Ramos (cell line): ENCODE data around the gene OPRL1.

ENCODE experiments used
- in situ Hi-C: fragments of 300-500 bp; cut with MboI; formaldehyde crosslinking; loops from one replicate; pipeline ENCODE4 v1.14.3; 2022; ENCODE audit warnings: low sequenced_read_pairs; ENCODE audit not compliant: unreplicated experiment

Gene OPRL1

DNA sequence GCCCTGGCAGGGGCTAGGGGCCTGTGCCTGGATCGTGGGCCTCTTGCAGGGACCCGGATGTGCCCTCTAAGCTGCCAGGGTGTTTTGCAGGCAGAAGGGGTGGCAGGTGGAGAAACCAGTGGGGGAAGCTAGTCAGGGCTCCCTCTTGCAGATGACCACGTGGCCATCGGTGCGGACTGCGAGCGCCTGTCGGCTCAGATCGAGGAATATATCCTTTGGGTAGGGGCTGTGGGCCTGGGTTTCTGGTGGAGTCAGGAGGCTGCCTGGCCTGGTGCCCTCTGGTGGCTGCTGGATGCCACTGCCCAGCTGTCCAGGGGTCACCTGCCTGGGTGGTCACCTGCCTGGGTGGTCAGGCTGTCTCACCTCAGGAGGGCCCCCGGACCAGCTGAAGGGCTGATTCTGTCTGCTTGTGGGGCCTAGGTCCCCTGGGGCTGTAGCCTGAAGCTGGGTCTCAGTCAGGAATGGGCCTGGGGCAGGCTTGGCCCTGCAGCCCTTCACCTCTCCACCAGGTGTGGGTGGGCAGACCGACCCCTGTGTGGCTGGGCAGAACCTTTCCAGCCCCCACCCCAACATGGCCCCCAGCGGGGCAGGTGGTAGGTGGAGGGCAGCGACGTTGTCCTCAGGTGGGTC, 10.2 kb upstream of the OPRL1 start:
- in situ Hi-C loops, result no loop called here

- in situ Hi-C loops, result no loop called here
These were observed 9.5 kb upstream of the OPRL1 start for GRCh38 chr20:64070244-64070993.

GRCh38 chr20:64071341-64072332, 8.2 kb upstream of the OPRL1 start:
- in situ Hi-C loops, result no loop called here

GRCh38 chr20:64072498-64073063, 7.3 kb upstream of the OPRL1 start:
- in situ Hi-C loops, result no loop called here

DNA sequence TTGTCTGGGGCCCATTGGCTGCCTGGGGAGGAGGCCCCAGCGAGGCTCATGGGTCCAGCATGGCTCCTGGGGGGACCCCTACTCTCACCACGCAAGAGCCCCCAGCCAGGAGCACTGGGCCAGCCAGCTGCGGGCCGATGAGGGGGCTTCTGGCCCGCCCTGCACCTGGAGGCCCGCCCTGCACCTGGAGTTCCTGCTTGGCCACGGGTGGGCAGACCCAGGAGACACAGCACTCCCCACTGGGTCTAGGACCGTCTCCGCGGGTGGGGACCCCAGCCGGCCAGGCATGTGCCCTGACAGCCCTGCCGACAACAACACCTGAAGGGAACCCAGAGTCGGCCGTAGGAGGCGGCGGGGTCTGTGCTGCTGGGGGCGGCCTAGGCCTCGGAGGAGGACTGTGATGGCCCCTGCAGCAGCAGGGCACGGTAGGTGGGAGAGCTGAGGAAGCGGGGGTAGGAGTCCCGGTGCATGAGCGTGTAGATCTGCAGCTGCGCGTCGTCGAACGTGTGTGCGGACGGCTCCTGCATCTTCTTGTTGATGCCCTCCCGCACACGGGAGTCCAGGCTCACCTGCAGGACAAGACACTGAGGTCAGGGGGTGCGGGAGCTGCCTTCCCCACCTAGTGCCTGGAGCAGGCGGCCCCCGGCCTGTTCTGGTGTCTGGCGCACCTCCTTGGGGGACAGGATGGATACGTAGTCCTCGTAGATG, 6.3 kb upstream of the OPRL1 start:
- in situ Hi-C loops, result no loop called here

GRCh38 chr20:64074184-64074789, 5.6 kb upstream of the OPRL1 start:
- in situ Hi-C loops, result no loop called here

DNA sequence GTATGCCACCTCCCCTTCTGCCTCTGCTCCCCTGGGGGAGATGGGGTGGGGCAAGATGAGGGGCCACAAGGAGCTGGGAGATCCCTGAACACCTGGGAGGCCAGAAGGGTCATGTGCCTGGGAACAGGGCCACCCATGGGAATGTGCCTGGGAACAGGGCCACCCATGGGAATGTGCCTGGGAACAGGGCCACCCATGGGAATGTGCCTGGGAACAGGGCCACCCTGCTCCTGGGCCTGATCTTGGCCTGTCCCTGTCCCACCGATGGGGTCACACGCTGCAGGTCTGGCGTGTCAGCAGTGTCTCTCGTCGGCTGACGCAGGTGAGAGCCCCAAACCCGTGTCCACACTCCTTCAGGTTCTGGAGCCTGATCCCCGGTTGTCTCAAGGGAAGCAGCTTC, 4.9 kb upstream of the OPRL1 start:
- in situ Hi-C loops, result no loop called here

DNA sequence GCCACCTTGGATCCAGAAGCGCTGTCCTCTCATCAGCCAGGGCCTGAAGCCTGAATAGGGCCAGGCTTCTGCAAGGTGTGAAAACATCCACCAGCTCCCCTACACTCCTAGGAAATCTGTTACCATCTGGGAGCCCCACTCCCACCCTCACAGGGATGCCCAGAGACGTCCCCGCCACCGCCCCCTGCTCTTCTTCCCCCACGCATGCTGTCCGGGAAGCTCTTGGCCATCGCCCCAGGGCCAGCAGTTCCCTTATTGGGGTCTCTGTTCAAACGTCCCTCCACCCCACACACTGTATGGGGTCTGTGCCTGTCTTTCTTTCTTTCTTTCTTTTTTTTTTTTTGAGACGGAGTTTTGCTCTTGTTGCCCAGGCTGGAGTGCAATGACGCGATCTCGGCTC, 4.3 kb upstream of the OPRL1 start:
- in situ Hi-C loops, result no loop called here

DNA sequence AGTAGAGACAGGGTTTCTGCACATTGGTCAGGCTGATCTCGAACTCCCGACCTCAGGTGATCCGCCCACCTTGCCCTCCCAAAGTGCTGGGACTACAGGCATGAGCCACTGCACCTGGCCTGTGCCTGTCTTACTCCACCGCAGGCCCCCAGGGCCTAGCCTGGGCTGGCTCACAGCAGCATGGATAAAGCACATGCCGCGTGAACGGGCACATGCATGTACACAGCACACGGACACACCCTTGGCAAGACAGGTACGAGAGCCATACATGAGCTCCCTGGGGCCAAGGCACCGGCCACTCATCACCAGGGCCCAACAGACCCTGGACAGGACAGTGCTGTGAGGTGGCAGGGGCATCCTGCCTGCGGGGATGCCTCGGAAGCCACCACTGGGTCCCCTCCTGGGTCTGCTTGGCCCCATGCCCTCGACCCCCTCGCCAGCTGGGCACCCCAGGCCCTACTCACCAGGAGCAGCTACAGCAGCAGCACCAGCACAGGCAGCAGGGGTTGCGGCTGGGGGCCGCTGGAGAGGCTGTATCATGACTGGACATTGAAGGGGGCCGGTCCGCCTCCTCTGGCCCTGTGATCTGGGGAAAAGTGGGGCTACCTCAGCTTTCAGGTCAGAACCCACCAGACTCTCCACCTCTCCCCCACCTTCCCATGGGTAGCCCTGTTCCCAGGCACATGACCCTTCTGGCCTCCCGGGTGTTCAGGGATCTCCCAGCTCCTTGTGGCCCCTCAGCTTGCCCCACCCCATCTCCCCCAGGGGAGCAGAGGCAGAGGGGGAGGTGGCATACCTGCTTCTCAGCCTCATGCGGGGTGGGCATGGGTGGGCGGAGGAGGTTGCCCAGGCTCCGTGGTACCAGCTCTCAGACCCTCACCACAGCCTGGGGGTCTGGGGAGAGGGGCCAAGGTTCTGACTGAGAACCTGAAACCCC, 3.6 kb upstream of the OPRL1 start:
- in situ Hi-C loops, result no loop called here

- in situ Hi-C loops, result no loop called here
These were observed 2.8 kb upstream of the OPRL1 start for GRCh38 chr20:64077094-64077493.

DNA sequence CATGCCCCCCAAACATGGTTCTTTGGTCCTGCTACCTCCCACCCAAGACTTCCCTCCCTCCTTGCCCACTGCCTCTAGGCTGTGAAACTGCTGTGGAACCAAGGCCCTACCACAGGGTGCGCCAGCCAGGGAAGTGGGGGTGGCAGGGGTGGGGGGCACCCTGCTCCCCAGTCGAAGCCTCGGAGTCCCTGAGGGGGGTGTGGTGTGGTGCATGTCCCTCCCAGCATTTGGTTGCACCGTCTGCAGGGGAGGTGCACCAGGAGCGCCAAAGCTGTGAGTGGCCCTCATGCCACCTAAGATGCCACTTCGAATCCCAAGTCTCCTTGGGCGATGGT, 2.4 kb upstream of the OPRL1 start:
- in situ Hi-C loops, result no loop called here

DNA sequence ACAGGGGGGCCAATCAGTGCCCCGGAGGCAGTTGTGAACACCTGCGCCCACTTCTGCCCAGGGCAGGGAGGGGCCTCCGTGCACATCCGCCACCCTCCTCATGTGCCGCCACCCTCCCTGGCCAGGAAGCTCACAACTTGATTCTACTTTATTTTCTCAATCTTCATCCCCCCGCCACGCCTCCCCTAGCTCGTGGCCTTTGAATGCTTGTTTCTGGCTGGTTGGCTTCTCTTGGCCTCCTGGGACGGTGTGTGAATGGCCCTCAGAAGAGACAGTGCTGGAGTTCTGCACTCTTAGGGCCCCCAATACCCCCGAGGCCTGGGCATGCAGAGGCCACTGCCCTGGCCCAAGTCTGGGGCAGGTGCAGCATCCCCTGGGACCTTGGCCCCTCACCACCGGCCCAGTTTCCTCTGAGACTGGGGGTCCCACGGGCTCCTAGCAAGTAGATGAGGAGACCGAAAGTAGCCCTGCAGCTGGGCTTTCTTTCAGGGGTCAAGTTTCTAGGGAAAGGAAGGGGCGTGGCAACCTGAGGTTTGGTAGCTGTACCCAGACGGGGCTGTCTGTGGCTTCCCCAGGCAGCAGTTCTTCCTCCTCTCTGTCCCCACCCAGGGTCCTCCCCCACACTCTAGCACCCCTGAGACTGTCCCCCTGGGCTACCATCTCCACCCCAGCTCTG, 1.9 kb upstream of the OPRL1 start:
- in situ Hi-C loops, result no loop called here

DNA sequence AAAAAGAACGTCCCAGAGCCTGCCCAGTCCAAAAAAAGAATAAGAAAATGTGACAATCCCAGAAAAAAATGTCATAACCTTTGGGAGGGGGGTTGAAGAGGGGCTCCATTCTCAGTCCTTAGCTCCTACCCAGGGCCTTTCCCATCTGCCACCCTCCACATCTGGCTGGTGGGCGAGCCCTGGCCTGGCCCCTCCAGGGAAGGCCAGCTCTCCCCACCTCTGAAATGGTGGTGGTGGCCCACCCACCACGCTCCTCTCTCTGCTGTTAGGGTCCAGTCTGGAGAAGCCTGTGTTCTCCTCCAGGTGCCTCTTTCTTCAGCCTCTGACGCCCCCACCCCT, 979 bp upstream of the OPRL1 start:
- in situ Hi-C loops, result no loop called here

GRCh38 chr20:64079273-64080012, 439 bp upstream of the OPRL1 start, which contains the start of gene RGS19:
TSS of gene RGS19 (minus strand) at chr20:64079518. CDS start at chr20:64076886, 2,632 bp downstream.
- in situ Hi-C loops, result no loop called here

DNA sequence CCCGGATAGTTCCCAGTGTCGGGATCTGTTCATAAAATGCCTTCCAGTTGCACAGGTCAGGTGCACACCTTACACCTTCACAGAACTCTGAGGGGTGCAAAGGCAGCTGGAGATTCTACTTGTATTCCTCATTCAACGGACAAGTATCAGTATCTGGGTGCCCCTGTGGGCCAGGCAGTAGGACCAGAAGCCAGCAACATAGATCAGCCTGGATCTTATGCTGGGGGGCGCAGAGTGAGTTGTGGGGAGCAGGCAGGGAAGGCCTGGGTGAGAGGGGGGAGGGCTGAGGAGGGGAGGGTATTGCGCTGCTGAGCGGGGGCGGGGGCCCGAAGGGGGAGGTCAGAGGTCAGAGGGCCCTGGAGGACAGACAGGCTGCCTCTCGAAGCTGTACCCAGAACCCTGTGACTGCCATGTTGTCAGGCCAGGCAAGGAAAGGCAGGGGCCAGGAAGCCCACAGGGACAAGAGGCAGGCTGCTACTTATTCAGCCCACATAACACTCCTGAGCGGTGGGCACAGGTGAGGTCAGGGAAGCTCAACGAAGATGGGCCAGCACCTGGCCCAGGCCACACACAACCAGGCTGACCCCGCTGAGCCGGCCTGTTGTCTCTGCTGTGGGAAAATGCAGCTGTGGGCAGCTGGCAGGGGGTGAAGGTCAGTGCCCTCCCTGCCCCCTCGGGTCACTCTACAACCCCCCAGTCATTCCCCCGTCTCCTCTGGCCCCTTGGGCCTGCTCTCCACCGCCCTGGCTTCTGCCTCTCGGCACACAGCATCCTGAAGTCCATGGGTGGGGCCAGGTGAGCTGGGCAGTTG, 1.1 kb downstream of the OPRL1 start:
- in situ Hi-C loops, result no loop called here

GRCh38 chr20:64081624-64081964, 1.7 kb downstream of the OPRL1 start:
- in situ Hi-C loops, result no loop called here
